Thoracic aorta (tissue), 2 donors: ENCODE measurements around the gene VCAN. TPM values are rescaled to one million over a fixed set of nuclear protein-coding genes. Genes with fewer than 3 reads are reported as not detected.

ENCODE experiments used
- ATAC-seq: fragments of 150-250 bp; one replicate; pipeline ENCODE4 v1.8.0; 2017; ENCODE audit warnings: low read depth; ENCODE audit not compliant: insufficient number of reproducible peaks, low FRiP score
- DNase-seq: peaks from one replicate; pipeline ENCODE4 v3.0.0-alpha.2; 2020; ENCODE audit warnings: low spot score
- H3K27ac ChIP-seq, 2 donors: fragments of 200-600 bp; sonication (generic); 1 replicate in 1 of 2; 2 replicates in 1 of 2; pipeline ENCODE4 v1.5.1; 2016; ENCODE audit warnings: mild to moderate bottlenecking in 2 of 2, moderate library complexity in 2 of 2
- H3K27me3 ChIP-seq: fragments of 200-600 bp; sonication (generic); replicated peaks from 2 replicates; pipeline ENCODE4 v1.6.0; 2016; ENCODE audit warnings: mild to moderate bottlenecking; ENCODE audit not compliant: insufficient read depth
- H3K36me3 ChIP-seq: fragments of 200-600 bp; sonication (generic); one replicate; pipeline ENCODE4 v1.5.1; 2016
- H3K4me1 ChIP-seq, 2 donors: fragments of 200-600 bp; sonication (generic); 1 replicate in 1 of 2; 2 replicates in 1 of 2; pipeline versions ENCODE4 v1.5.1 to v1.6.0; 2016; ENCODE audit warnings: low read depth in 2 of 2, mild to moderate bottlenecking in 1 of 2; ENCODE audit not compliant: control insufficient read depth in 1 of 2
- H3K4me3 ChIP-seq: fragments of 200-600 bp; sonication (generic); 2 replicates; pipeline ENCODE4 v1.5.1; 2016; ENCODE audit warnings: mild to moderate bottlenecking
- H3K9me3 ChIP-seq: fragments of 200-600 bp; sonication (generic); 2 replicates; pipeline ENCODE4 v1.5.1; 2016
- total RNA-seq, 2 donors: library from RNA; depleted of rRNA; stranded (reverse); fragments of >200 nt; gene quantifications; one replicate each; pipeline versions ENCODE4 v1.1.0 to v1.2.3, GENCODE V29; 2016
- TF ChIP-seq, protein P1 (sequence below): fragments of 200-600 bp; sonication (generic); IDR thresholded peaks from one replicate; pipeline ENCODE4 v1.5.1; 2019; ENCODE audit warnings: antibody characterized with exemption

VCAN gene
- total RNA-seq, 2 donors from 2014 or later: 870 to 1,101 TPM

DNA sequence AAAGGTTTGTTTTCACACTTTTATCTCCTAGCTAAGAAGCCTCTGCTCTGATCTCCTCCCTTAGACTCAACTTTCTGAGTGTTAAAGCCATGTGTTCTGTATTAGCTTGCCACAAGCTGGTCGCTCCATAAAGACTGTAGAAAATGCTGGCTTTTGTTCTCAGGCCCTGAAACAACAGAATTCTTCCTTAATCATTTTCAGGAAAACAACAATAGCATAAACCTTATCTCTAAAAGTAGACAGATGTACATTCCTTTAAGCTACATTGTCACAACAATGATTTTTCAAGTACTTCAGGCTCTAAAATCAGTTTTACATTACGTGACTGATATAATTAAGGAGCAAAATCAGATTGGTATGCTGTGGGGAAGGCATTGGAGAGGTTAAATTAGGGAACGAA, 41.9 kb downstream of the VCAN start:
- Histone ChIP-seq H3K4me1 (peaks cover 22 to 53% of the 10 kb centered on the region in 2 donors), H3K27me3 (no peaks in the 10 kb centered on the region), H3K36me3 (peaks cover 5% of the 10 kb centered on the region), H3K4me3 (no peak overlapping the region), H3K9me3 (no peaks in the 10 kb centered on the region), H3K27ac (peak overlapping the region; percentile 3 to 4)
- ATAC-seq (no peak), DNase-seq (no peak)
- TF ChIP-seq, protein P1, sequence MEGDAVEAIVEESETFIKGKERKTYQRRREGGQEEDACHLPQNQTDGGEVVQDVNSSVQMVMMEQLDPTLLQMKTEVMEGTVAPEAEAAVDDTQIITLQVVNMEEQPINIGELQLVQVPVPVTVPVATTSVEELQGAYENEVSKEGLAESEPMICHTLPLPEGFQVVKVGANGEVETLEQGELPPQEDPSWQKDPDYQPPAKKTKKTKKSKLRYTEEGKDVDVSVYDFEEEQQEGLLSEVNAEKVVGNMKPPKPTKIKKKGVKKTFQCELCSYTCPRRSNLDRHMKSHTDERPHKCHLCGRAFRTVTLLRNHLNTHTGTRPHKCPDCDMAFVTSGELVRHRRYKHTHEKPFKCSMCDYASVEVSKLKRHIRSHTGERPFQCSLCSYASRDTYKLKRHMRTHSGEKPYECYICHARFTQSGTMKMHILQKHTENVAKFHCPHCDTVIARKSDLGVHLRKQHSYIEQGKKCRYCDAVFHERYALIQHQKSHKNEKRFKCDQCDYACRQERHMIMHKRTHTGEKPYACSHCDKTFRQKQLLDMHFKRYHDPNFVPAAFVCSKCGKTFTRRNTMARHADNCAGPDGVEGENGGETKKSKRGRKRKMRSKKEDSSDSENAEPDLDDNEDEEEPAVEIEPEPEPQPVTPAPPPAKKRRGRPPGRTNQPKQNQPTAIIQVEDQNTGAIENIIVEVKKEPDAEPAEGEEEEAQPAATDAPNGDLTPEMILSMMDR: no peak

DNA sequence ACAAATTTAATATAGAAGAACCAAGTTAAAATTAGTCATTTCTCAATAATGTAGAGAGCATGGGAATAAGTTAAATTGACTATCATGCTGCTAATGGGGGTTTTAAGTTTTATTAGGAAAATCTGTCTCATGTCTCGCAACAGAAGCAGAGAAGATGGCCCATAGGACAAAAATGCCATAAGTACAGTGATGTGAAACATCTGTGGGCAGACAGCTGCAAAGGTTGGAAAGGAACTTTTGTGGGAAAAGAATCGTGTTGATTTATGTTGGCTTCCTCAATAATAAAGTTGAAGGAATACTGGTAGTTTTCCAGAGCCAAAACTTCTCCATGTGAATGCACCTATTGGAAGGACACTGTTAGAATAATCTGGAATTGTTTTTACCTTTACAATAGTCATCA, 44.8 kb downstream of the VCAN start:
- peaks cover 21% of the 10 kb centered on the region for H3K36me3 ChIP-seq
- no peak for ATAC-seq
- H3K27ac ChIP-seq: peak overlapping the region in 1 of 2 donors; percentile 43
- DNase-seq: no peak
- H3K4me1 ChIP-seq: peaks cover 15 to 36% of the 10 kb centered on the region in 2 donors
- TF ChIP-seq, protein P1: no peak
- no peaks in the 10 kb centered on the region for H3K27me3 ChIP-seq
- H3K4me3 ChIP-seq: no peak overlapping the region
- no peaks in the 10 kb centered on the region for H3K9me3 ChIP-seq

DNA sequence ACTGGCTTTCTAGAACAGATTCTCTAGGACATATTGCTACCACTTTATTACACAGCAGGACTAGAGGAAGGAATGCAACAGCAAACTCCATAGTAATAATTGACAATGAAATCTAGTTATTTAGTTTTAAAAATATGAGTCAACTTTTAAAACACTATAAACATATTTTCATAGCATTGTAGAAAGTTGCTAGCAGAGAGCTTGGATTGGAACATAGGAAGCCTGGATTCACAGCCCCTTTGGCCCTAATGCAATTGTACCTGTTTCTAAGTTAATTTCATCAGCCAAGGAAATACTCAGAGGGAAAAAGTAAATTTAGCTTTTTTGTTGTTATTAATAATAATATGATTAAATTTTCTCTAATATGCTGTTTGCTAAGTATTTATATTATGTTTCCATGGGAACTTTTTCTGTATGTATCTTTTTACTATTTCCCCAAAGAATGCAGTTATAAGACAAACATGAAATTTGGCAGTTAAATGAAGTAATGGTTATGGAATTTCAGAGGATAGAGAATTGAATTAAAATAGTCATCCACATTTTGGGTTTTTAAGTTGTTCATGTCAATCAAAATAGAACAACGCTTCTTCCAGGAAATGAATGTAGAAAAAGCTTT, 45.6 kb downstream of the VCAN start:
- Histone ChIP-seq H3K27me3 (no peaks in the 10 kb centered on the region), H3K27ac (peak overlapping the region; percentile 4 to 43), H3K36me3 (peaks cover 17% of the 10 kb centered on the region), H3K9me3 (no peaks in the 10 kb centered on the region), H3K4me3 (no peak overlapping the region), H3K4me1 (peaks cover 15 to 35% of the 10 kb centered on the region in 2 donors)
- TF ChIP-seq, protein P1: no peak
- ATAC-seq (no peak), DNase-seq (no peak)

DNA sequence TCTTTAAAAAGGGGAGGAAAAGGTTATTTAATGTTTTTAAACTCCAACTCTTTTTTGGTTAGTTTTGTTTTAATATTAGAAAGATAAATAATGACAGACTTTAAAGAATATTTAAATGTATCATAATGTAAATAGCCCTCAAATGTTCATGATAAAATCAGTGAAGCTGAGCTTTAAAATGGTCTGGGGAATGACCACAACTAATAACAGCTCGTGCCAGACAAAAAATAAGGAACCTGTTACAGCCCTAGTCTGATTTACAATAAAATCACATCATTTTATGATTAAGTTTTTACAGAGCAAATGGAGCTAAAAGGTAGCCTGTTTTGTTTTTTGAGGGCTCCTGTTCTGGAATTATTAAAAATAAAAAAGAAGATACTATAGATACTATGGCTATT, 46.1 kb downstream of the VCAN start:
- H3K4me3 ChIP-seq: no peak overlapping the region
- H3K4me1 ChIP-seq: peaks cover 15 to 30% of the 10 kb centered on the region in 2 donors
- H3K27me3 ChIP-seq: no peaks in the 10 kb centered on the region
- H3K36me3 ChIP-seq: peaks cover 16% of the 10 kb centered on the region
- peak overlapping the region; percentile 4 to 43 for H3K27ac ChIP-seq
- TF ChIP-seq, protein P1: no peak
- ATAC-seq (no peak), DNase-seq (no peak)
- no peaks in the 10 kb centered on the region for H3K9me3 ChIP-seq

- Histone ChIP-seq H3K4me1 (peaks cover 15 to 28% of the 10 kb centered on the region in 2 donors), H3K9me3 (no peaks in the 10 kb centered on the region), H3K27me3 (no peaks in the 10 kb centered on the region), H3K27ac (peak overlapping the region; percentile 4 to 43), H3K36me3 (peaks cover 16% of the 10 kb centered on the region), H3K4me3 (no peak overlapping the region)
- ATAC-seq (no peak), DNase-seq (no peak)
- TF ChIP-seq, protein P1: no peak
These were observed 46.9 kb downstream of the VCAN start for GRCh38 chr5:83518319-83519061.
